Measurements from ENCODE around the gene GRHL3. TPM values are rescaled to one million over a fixed set of nuclear protein-coding genes. Genes with fewer than 3 reads are reported as not detected.

Gene GRHL3
- total RNA-seq, 2 experiments from 2014 or later: not detected

DNA sequence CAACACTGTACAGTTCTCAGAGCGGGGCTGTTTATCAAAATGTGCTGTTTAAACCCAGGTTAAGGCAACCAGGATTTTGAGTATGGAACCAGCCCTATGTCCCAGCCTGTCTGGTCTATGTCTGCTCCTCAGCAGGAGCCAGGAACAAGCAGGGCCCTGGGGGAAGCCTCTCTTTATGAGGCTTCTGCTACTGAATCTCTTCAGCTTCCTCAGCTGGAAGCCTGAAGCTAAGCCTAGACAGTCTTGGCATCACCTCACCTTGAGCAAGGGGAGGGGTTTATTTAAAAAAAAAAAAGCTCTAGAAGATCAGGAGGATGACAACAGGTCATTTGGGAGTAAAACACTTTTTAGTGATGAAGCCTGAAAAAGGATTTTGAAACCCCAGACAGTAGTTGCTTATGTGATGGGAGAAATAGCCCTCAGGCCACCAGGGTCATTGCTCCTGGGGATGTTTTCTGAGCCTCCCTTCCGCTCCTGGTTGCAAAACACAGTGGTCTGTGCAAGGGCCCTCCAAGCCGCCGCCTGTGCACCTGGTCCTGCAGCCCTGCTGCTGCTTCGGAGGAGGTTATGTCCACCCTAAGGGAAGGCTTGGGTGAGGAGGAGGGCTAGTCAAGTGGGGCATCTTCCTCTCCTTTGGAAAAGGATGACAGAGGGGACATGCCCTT is 21.8 kb upstream of the GRHL3 start:
- Mint-ChIP-seq H3K27ac (no peak overlapping the region), H3K36me3 (ENCODE audit: low read depth) (no peaks in the 10 kb centered on the region), H3K4me1 (ENCODE audit: low read depth) (no peaks in the 10 kb centered on the region), H3K9me3 (no peaks in the 10 kb centered on the region), H3K4me3 (no peak overlapping the region), H3K27me3 (peaks cover 12% of the 10 kb centered on the region)
- POLR2A ChIA-PET: no interaction called here
- intact Hi-C loops (cut with micrococcal nuclease): no loop called here
- CTCF ChIA-PET: interaction anchor here (0.9 kb wide), 1 partner anchor 82 kb away, joined by 3 read pairs; no protein-coding TSS in a partner anchor
- no peak for DNase-seq
- no peak for ATAC-seq
- TF ChIP-seq, protein P1, sequence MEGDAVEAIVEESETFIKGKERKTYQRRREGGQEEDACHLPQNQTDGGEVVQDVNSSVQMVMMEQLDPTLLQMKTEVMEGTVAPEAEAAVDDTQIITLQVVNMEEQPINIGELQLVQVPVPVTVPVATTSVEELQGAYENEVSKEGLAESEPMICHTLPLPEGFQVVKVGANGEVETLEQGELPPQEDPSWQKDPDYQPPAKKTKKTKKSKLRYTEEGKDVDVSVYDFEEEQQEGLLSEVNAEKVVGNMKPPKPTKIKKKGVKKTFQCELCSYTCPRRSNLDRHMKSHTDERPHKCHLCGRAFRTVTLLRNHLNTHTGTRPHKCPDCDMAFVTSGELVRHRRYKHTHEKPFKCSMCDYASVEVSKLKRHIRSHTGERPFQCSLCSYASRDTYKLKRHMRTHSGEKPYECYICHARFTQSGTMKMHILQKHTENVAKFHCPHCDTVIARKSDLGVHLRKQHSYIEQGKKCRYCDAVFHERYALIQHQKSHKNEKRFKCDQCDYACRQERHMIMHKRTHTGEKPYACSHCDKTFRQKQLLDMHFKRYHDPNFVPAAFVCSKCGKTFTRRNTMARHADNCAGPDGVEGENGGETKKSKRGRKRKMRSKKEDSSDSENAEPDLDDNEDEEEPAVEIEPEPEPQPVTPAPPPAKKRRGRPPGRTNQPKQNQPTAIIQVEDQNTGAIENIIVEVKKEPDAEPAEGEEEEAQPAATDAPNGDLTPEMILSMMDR (IDR thresholded peaks at IDR 0.05): no peak

DNA sequence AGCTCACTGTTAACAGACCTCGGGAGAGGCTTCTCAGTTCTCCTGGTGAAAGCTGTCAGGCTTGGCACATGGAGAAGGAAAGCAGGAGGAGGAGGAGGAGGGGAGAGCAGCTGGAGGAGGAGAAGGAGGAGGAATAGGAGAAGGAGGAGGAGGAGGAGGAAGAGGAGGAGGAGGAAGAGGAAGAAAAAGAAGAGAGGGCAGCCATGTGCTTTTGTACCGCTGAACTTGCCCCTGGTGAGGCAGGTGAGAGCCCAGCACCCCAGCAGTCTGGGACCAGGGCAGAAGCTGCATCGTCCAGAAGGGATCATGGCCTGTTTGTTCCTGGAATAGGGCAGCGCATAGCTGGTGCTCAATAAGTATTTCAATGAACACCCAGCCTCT is 21.3 kb upstream of the GRHL3 start:
- DNase-seq (no peak), ATAC-seq (no peak)
- no peaks in the 10 kb centered on the region for H3K36me3 Mint-ChIP-seq (ENCODE audit: low read depth)
- no peak overlapping the region for H3K27ac Mint-ChIP-seq
- H3K4me1 Mint-ChIP-seq (ENCODE audit: low read depth): no peaks in the 10 kb centered on the region
- TF ChIP-seq, protein P1 (IDR thresholded peaks at IDR 0.05): no peak
- intact Hi-C loops (cut with micrococcal nuclease): no loop called here
- no peak overlapping the region for H3K4me3 Mint-ChIP-seq
- peaks cover 15% of the 10 kb centered on the region for H3K27me3 Mint-ChIP-seq
- ChIA-PET CTCF (interaction anchor here (1.1 kb wide), 1 partner anchor 93 kb away, joined by 3 read pairs; no protein-coding TSS in a partner anchor), POLR2A (interaction anchor here (0.6 kb wide), 1 partner anchor 360 kb away, joined by 3 read pairs; no protein-coding TSS in a partner anchor)
- H3K9me3 Mint-ChIP-seq: no peaks in the 10 kb centered on the region

DNA sequence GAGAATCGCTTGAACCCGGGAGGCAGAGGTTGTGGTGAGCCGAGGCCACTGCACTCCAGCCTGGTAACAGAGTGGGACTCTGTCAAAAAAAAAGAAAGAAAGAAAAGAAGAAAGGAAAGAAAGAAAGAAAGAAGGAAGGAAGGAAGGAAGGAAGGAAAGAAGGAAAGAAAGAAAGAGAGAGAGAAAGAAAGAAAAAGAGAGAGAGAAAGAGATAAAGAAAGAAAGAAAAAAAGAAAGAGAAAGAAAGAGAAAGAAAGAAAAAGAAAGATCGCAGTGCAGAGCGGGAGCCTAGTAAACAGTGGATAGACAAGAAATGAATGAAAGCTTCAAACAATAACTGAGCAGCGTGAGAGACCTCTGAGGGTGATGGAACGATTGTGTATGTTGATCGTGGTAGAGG is 20.6 kb upstream of the GRHL3 start:
- ChIA-PET POLR2A (no interaction called here), CTCF (interaction anchor here (1.1 kb wide), 1 partner anchor 93 kb away, joined by 3 read pairs; no protein-coding TSS in a partner anchor)
- peaks cover 15% of the 10 kb centered on the region for H3K27me3 Mint-ChIP-seq
- intact Hi-C loops (cut with micrococcal nuclease): no loop called here
- no peaks in the 10 kb centered on the region for H3K4me1 Mint-ChIP-seq (ENCODE audit: low read depth)
- ATAC-seq (no peak), DNase-seq (no peak)
- H3K4me3 Mint-ChIP-seq: no peak overlapping the region
- no peak overlapping the region for H3K27ac Mint-ChIP-seq
- H3K36me3 Mint-ChIP-seq (ENCODE audit: low read depth): no peaks in the 10 kb centered on the region
- H3K9me3 Mint-ChIP-seq: no peaks in the 10 kb centered on the region
- TF ChIP-seq, protein P1 (IDR thresholded peaks at IDR 0.05): no peak

DNA sequence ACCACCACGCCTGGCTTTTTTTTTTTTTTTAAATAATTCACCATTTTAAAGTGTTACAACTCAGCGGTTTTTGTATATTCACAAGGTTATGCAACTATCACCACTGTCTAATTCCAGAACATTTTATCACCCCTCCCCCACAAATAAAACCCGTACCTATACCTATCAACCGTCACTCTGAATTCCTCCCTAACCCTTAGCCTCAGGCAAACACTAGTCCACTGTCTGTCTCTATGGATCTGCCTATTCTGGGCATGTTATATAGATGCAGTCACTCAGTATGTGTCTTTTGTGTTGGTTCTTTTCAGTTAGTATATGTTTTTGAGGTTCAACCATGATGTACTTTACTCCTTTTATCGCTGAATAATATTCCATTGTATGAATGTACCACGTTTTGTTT is 19.3 kb upstream of the GRHL3 start:
- Mint-ChIP-seq H3K27ac (no peak overlapping the region), H3K4me3 (no peak overlapping the region), H3K36me3 (ENCODE audit: low read depth) (no peaks in the 10 kb centered on the region), H3K27me3 (peaks cover 19% of the 10 kb centered on the region), H3K4me1 (ENCODE audit: low read depth) (no peaks in the 10 kb centered on the region), H3K9me3 (no peaks in the 10 kb centered on the region)
- TF ChIP-seq, protein P1 (IDR thresholded peaks at IDR 0.05): no peak
- no peak for ATAC-seq
- ChIA-PET POLR2A (interaction anchor here (0.7 kb wide), 1 partner anchor 150 kb away, joined by 3 read pairs; no protein-coding TSS in a partner anchor), CTCF (no interaction called here)
- DNase-seq: no peak
- intact Hi-C loops (cut with micrococcal nuclease): no loop called here

DNA sequence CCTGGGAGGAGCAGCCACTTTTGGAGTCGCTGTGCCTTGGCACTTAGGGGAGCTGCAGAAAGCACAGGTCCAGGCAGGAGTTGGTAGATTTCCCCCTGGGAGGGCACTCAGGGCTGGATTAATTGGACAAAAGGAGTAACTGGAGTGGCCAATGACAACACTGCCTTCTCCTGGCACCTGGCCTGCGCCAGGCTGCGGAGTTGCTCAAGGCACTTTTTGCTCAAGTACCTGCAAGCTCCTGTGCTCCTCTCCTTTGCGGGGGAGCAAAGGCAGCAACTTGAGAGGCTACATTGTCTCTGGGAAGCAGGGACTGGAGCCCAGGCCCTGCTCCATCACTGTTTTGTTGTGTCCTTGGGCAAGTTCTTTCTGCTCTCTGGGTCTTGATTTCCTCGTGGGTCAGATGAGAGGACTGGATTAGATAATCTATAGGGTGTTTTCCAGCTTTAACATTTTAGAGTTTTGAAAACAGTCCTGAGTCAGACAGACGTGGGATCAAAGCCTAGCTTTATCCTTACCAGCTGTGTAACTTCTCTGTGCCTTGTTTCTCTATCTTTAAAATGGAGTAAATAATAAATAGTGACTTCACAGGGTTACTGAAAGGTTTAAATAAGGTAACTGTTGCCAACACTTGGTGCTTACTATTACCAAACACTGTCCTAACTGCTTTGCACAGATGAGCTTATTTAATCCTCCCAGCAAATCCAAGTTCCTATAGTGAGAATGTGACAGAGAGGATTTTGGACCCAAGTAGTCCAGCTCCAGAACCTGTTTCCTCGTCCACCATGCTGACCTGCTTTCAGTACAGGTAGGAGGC is 18.0 kb upstream of the GRHL3 start:
- Mint-ChIP-seq H3K27ac (no peak overlapping the region), H3K9me3 (no peaks in the 10 kb centered on the region), H3K4me3 (no peak overlapping the region), H3K4me1 (ENCODE audit: low read depth) (no peaks in the 10 kb centered on the region), H3K27me3 (peaks cover 24% of the 10 kb centered on the region), H3K36me3 (ENCODE audit: low read depth) (no peaks in the 10 kb centered on the region)
- POLR2A ChIA-PET: no interaction called here
- TF ChIP-seq, protein P1 (IDR thresholded peaks at IDR 0.05): no peak
- ATAC-seq (no peak), DNase-seq (no peak)
- intact Hi-C loops (cut with micrococcal nuclease): no loop called here
- CTCF ChIA-PET: interaction anchor here (1.2 to 1.4 kb wide), 3 partner anchors 54 to 151 kb away, joined by 3 read pairs; no protein-coding TSS in a partner anchor

All from activated CD8-positive, alpha-beta T cell treated with anti-CD3 and anti-CD28 coated beads for 36 hours (primary cell).